Fibroblast of the aortic adventitia (primary cell): ENCODE measurements around the gene TNS3. TPM values are rescaled to one million over a fixed set of nuclear protein-coding genes. Genes with fewer than 3 reads are reported as not detected.

Experiments used
- DNase-seq: peaks from one replicate; pipeline ENCODE4 v3.0.0-alpha.2; 2010; ENCODE audit warnings: low read depth
- H3K4me3 ChIP-seq: 2 replicates; pipeline ENCODE4 v1.5.1; 2011; ENCODE audit warnings: low read depth, mild to moderate bottlenecking, control low read depth, low read length, moderate library complexity
- CTCF ChIP-seq: IDR thresholded peaks from 2 replicates; pipeline ENCODE4 v1.5.1; 2011; ENCODE audit warnings: mild to moderate bottlenecking, low read length, control low read depth, inconsistent platforms; ENCODE audit not compliant: insufficient read depth
- total RNA-seq: library from RNA; depleted of rRNA; stranded (reverse); fragments of >200 nt; gene quantifications from 2 replicates; pipeline ENCODE4 v1.2.3, GENCODE V29; 2012; ENCODE audit warnings: low replicate concordance

TNS3 gene
- total RNA-seq, 1 donor, result 28.3 TPM

DNA sequence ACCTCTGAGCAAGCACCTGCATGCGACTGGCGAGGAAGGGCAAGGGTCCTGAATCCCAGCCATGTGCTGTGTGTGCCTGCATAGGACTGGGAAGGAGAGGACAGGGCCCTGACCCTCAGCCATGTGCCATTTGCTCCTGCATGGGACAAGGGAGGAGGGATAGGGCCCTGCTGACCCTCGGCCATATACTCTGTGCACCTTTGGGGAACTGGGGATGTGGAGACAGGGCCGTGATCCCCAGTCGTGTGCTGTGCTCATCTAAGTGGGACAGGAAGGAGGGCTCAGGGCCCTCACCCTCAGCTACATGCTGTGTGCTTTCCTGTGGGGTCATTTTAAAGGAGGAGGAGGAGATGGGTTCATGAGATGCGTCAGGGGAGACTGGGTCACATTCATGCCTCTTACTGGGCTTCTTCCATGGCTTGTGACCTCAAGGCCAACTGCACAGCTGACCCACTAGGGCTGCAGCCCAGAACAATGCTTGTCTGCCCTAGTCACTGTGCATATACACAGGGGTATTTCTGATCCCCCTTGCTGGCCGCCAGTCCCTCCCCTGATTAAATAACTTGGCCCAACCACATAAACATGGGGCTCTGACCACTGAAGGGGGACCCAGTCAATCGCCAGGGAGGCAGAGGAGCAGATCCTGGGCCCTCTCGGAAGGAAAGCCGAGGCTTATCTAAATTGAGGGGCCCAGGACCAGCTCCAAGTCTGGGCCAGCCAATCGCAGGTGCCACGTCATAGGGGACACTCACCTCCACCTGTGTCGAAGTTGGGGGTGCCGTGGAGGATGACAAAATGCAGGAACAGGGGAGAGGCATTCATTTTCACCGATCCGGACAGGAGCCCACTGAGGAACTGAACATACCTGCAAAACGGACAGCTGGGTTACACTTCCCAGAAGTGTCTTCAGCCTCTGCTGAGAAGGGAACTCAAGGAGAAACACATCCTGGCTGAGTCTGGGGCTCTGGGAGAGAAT lies 167.3 kb downstream of the TNS3 start:
- no peak for DNase-seq
- no peak overlapping the region for H3K4me3 ChIP-seq
- no peak for TF ChIP-seq CTCF

DNA sequence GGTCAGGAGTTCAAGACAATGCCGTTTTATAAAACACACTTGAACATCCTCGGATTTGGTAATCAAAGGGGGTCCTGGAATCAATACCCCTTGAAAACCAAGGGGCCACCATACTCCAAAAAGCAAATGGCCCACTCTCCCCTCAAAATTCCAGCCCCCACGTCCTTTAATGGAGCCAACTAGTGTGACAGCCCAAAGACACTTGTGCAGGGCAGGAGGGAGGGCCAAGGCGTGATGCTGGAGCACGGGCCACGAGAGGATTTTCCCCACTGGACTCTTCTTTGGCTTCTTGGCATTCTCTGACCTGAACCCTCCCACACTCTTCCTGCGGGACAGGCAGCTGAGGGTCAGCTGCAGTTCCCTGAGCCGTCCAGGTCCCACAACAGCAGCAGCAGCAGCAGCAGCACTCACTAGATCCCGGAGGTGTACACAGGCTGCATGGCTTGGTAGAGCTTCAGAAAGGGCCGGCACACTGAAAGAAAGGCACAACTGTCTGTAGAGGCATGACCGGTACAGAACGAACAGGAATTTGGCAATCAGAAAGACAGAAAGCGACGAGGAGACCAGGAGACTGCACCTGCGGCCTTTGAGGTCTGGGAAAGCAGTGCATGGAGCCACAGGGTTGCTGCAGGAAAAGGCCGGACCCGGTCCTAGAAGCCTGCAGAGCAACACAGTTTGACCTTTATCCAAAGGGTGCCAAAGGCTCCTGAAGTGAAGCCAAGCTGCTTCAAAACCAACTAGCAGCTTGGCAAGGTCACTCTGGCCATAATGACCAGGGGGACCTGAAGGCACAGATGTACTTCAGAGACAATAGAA lies 168.2 kb downstream of the TNS3 start:
- TF ChIP-seq CTCF, result no peak
- no peak for DNase-seq
- H3K4me3 ChIP-seq, result no peak overlapping the region

GRCh38 chr7:47411901-47412300 lies 170.0 kb downstream of the TNS3 start:
- DNase-seq, result no peak
- no peak overlapping the region for H3K4me3 ChIP-seq
- no peak for TF ChIP-seq CTCF

DNA sequence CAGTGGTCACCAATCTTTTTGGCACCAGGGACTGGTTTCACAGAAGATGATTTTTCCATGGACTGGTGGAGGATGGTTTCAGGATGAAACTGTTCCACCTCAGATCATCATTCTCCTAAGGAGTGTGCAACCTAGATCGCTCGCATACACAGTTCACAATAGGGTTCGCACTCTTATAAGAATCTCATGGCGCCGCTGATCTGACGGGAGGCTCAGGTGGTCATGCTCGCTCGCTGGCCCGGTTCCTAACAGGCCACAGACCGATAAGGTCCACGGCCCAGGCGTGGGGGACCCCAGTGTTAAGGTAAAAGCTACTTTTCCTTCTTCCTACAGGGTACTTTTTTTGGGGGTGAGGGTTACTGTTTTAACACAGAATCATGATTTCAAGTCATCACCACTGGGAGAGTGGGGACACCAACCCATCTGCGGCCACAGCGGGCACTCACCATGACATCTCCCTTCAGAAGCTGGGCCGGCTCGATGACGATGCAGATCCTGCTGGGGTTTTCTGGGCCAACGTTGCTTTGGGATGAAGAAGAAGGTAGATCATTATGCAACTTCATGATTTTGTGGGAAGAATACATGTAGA lies 170.5 kb downstream of the TNS3 start:
- no peak for DNase-seq
- no peak overlapping the region for H3K4me3 ChIP-seq
- TF ChIP-seq CTCF, result no peak

GRCh38 chr7:47408675-47409074 lies 173.2 kb downstream of the TNS3 start:
- TF ChIP-seq CTCF, result no peak
- DNase-seq, result no peak
- H3K4me3 ChIP-seq, result no peak overlapping the region

GRCh38 chr7:47407821-47408674 lies 173.9 kb downstream of the TNS3 start:
- no peak for DNase-seq
- TF ChIP-seq CTCF, result no peak

More at GRCh38 chr7:47407821-47408674, 173.9 kb downstream of the TNS3 start:
- no peak overlapping the region for H3K4me3 ChIP-seq
